Epithelial cell of esophagus (primary cell): ENCODE results near the gene RERE.

ENCODE experiments used
- DNase-seq: peaks from one replicate; pipeline ENCODE4 v3.0.0; 2010; ENCODE audit warnings: low read depth
- H3K4me3 ChIP-seq: 2 replicates; pipeline ENCODE4 v1.5.1; 2011; ENCODE audit warnings: mild to moderate bottlenecking, low read length, control low read depth
- CTCF ChIP-seq: IDR thresholded peaks from 2 replicates; pipeline ENCODE4 v1.5.1; 2011; ENCODE audit warnings: low read depth, mild to moderate bottlenecking, low read length, control low read depth, inconsistent platforms; ENCODE audit not compliant: insufficient read depth; ENCODE audit errors: missing control alignments

RERE gene

DNA sequence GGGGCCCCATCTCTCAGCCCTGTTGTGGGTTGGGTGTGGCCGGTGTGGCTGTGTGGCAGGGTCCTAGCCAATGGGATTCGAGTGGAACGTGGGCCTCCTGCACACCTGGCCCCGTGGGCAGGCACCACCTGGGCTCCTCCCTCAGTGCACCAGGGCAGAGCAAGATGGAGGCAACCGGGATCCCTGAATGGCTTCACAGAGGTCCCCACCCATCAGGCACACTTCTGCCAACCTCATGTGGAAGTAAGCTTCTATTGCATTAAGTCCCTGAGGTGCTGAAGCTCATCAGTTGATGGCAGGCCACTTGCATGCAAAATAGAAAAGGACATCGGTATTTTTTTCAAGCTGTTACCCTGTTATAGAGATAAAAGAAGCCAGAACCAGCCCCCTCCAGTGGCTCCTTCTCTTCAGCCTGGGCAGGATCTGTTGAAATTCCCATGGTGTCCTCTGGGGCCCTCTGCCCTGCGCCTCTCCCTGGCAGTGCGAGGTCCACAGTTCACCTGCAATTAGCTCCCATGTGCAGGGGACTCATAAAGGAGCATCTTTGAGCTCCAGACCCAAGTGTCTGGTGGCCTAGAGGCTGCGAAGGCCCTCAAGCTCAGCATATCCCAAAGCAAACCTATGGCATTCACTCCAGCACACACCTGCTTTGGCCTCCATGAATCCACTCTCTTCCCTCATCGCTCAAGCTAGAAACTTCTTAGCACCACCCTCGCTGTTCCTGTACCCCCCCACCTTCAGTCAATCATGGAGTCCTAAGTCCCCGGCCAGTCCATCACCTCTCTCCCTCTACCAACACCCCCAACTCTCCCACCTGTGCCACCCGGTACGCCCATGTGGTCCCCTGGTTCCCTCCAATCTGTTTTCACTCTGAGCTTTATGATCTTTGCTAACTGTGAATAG, 501.6 kb downstream of the RERE start:
- no peak overlapping the region for H3K4me3 ChIP-seq
- TF ChIP-seq CTCF = peak; percentile 23
- no peak for DNase-seq

DNA sequence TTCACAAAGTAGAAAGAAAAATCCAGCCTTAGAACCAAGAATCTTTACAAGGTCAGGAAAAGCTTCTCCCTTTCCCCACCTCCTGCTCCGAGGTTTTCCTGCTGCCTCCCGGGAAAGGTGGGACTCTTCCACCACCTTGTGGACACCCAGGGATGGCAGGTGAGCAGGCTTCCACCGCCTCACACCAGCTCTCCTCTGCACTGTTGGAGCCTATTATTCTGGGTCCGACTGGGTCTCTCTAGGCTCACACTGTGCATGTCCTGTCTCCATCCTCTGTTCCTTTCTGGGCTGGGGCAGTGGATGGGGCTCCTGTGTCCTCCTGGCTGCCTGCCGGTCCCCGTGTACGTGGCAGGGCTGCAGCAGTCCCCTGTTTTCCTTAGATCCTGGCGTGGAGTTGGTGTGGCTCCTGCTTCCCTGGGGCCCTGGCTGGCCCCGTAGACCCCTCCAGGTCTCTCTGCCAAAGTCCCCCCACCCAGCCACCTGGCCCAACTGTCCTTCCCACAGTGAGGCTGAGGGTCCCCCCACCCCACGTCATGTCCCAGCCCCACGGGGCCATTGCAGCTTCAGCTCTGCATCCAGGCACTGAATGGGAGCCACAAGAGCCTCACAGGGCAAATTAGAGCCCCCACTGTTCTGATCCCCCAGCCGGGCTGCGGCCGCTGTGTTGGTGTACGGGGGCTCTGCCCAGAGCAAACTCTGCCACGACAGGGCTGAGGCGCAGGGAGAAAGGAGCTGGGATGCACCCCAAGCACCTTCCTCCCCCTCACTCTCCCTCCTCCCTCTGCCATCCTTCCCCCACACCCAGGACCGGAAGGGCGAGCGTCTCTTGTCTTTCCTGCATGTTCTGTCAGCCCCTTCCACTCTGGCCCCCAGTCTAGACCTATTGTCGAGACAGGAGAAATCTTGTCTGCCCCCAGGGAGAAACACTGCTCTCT, 502.8 kb downstream of the RERE start:
- peak; percentile 80 for DNase-seq
- TF ChIP-seq CTCF = peak; percentile 97
- no peak overlapping the region for H3K4me3 ChIP-seq

DNA sequence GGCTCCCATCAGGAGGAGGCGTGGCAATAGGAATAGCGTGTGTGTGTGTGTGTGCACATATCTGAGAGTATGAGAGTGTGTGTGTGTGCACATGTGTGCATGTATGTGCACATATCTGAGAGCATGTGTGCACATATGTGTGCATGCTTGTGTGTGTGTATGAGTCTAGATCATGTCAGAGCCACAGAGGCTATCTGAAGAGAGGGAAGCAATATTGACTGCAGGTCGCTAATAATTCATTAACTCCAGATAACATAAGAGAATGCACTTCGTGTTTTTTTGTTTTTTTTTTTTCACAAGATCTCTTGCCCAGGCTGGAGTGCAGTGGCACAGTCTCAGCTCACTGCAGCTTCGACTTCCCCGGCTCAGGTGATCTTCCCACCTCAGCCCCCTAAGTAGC, 504.2 kb downstream of the RERE start:
- no peak for TF ChIP-seq CTCF
- DNase-seq = no peak
- no peak overlapping the region for H3K4me3 ChIP-seq

DNA sequence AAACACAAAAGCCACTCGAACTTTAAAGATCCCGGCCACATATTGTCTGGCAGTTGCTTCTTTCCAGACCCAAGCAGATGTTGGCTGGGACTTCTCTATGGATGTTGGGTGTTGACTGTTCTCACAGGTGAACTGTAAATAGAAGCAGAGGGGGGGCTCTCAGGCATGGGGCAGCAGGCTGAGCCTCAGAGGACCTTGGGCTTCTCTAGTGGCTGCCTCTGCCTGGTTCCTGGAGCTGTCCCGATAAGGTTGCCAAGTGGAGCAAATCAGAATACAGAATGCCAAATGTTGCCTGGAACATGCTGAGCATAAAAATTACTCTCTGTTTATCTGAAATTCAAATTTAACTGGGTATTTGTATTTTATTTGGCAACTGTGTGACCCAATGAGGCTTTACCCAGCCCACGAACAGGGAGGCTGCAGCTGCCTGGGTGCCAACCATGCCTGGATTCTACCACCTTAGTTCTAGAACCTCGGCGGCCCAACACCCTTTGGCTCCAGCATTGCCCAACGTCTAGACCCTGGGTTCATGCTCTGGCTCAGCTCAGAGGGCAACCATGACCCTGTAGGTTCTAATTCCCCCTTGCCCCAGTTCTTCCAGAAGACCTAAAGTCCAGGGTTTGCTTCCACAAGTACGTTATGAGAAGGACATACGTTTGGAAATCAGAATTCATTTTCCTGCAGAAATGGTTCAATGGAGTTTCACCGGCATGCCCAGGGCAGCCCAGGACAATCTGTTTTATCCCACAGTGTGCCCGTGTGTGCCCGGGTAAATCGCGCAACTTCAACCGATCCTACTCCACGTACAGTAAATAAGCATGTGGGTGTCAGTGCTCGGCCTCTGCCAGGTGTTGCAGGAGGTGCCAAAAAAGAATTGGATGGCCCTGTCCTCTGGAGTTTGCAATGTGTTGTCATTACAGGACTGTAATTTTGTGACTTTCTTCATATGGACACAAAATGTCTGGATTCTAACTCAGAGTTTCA, 504.9 kb downstream of the RERE start:
- no peak for TF ChIP-seq CTCF
- no peak overlapping the region for H3K4me3 ChIP-seq
- no peak for DNase-seq

DNA sequence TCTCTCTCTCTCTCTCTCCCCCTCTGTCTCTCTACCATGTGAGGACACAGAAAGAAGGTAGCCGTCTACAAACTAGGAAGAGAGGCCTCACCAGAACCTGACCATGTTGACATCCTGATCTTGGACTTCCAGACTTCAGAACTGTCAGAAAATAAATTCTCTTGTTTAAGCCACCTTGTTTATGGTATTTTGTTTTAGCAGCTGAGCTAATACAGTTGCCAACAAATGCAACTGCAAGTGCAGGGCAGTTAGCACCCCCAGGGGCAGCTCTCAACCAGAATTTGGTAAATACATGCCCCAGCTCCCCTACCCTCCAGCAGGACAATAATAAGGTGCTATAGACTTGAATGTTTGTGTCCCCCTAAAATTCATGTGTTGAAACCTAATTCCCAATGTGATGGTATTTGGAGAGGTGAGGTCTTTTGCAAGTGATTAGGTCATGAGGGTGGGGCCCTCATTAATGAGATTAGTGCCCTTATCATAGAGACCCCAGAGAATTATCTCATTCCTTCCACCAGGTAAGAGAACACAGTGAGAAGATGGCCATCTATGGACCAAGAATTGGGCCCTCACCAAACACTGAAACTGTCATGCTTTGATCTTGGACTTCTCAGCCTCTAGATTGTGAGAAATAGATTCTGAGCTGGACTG, 506.2 kb downstream of the RERE start:
- no peak for TF ChIP-seq CTCF
- H3K4me3 ChIP-seq = no peak overlapping the region
- DNase-seq = no peak

- H3K4me3 ChIP-seq = no peak overlapping the region
- DNase-seq = no peak
Observed at GRCh38 chr1:8307628-8308027, 509.8 kb downstream of the RERE start.

More at GRCh38 chr1:8307628-8308027, 509.8 kb downstream of the RERE start:
- TF ChIP-seq CTCF = no peak
